NOMO-1 treated with DMSO at 0.1 percent for 48 hours (cell line): ENCODE measurements around the gene TTYH3.

Source experiments
- DNase-seq: peaks from one replicate; lab custom pipeline; 2025; ENCODE audit not compliant: unreplicated experiment; lab: John Stamatoyannopoulos, UW

The TTYH3 gene

DNA sequence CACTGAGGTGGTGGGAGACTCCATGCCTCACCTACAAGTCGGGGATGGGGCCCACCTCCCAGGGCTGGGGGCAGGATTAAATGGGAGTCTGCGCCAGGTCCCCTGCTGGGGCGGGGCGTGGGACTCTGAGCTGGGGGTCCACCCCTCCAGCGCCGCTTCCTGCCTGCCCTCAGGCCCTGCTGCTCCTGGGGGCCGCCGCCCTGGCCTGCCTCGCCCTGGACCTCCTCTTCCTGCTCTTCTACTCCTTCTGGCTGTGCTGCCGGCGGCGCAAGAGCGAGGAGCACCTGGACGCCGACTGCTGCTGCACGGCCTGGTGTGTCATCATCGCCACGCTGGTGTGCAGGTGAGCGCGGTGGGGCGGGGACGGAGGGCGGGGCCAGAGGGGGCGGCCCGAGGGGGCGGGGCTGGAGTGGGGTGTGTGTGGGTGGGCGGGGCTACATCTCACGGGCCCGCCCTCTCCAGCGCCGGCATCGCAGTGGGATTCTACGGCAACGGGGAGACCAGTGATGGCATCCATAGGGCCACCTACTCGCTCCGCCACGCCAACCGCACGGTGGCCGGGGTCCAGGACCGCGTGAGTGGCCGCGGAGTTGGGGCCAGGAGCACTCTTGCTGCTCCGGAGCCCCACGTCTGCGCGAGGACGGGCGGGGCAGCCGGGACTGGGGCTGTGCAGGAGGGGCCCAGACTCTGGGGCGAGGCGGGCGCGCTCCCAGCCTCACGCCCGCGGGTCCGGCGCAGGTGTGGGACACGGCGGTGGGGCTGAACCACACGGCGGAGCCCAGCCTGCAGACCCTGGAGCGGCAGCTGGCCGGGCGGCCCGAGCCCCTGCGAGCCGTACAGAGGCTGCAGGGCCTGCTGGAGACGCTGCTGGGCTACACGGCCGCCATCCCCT is 15.1 kb downstream of the TTYH3 start:
- DNase-seq: no peak

DNA sequence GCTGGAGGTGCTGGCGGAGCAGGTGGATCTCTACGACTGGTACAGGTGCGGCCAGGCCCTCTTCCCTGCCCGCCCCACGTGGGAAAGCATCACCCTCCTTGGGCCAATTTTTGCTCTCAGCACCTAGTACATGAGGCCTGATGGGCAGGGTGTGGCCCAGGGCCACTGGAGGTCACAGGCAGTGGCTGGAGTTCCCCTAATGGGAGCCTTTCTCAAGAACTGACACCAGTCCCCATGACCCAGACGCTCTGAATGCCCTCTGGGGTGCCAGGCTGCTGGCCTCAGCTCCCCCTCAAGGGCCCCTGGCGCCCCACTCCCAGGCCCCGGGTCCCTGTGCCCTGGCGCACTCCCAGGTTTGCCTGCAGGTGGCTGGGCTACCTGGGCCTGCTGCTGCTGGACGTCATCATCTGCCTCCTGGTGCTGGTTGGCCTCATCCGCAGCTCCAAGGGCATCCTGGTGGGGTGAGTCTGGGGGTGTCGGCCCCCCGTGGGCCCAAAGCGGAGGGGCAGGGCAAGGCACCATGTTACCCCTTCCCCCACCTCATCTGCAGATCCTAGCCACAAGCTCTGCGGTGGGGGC is 15.9 kb downstream of the TTYH3 start:
- no peak for DNase-seq

DNA sequence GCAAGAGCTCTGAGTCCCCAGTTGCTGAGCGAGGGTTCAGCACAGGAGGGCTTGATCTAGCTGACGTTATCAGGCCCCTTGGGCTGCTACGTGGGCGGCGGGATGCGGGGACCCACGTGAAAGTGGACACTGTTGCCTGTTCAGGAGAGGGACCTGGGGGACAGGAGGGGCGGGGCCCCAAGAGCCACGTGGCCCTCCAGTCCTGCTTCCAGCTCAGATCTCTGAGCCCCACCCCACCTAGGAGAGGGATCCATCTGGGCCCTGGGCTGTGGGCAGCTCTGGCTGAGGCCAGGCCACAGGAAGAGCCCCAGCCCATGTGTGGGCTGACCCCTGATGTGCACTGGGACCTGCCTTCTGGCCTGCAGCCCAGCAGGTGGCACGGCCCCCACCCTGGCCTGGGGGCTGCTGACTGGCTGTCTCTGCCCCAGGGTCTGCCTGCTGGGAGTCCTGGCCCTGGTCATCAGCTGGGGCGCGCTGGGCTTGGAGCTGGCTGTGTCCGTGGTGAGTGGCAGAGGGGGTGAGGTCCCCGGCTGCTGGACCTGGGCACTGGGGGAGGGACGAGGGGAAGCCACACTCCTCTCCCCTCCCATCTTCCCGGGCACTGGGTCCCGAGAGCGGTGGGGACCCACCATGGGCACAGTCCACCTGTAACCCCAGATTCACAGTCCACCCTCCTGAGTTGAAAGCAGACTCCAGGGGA is 17.5 kb downstream of the TTYH3 start:
- DNase-seq: no peak

DNA sequence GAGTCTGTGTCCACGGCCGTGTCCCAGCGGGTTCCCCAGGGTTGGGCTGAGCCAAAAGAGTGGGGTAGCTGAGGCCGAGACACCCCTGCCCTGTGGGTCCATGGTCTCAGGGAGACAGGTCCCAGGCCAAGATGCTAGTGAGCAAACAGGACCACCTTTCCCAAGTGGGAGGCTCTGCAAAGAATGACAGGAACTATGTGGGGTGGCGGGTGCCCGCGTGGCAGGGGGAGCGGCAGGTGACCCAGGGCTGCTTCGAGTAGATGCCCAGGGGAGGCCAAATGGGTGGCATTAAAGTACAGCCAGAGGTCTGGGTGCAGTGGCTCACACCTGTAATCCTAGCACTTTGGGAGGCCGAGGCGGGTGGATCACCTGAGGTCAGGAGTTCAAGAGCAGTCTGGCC is 18.2 kb downstream of the TTYH3 start:
- no peak for DNase-seq

DNA sequence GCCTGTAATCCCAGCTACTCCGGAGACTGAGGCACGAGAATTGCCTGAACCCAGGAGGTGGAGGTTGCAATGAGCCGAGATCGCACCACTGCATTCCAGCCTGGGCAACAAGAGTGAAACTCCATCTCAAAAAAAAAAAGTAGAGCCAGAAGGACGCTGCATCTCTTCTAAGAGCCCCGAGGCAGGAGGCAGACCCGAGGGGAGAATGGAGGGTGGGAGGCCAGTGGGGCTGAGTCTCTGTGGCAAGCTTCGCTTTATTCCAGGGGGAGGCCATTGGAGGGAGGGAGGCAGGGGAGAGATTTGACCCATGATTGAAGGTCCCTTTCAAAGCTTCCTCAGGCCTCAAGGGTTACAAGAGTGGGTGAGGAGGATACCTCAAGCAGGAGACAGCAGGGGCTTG is 18.7 kb downstream of the TTYH3 start:
- DNase-seq: no peak

DNA sequence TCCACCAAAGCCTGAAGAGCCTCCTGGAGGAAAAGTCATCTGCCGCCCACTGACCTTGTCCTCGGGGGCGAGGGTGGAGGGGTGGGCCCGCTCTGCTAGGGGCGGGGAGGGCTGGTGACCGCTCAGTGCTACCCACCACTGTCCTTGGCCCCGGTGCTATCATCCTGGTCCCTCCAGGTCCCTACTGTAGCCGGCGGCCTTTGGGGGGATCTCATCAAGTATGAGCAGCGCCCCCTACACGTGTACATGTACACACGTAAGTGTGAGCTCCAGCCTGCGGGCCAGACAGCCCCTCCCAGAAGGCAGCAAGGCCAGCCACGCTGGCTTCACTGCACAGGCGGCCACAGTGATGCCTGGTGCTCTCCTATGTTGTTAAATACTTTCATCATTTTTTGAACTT is 19.6 kb downstream of the TTYH3 start:
- DNase-seq: peak; percentile 21

DNA sequence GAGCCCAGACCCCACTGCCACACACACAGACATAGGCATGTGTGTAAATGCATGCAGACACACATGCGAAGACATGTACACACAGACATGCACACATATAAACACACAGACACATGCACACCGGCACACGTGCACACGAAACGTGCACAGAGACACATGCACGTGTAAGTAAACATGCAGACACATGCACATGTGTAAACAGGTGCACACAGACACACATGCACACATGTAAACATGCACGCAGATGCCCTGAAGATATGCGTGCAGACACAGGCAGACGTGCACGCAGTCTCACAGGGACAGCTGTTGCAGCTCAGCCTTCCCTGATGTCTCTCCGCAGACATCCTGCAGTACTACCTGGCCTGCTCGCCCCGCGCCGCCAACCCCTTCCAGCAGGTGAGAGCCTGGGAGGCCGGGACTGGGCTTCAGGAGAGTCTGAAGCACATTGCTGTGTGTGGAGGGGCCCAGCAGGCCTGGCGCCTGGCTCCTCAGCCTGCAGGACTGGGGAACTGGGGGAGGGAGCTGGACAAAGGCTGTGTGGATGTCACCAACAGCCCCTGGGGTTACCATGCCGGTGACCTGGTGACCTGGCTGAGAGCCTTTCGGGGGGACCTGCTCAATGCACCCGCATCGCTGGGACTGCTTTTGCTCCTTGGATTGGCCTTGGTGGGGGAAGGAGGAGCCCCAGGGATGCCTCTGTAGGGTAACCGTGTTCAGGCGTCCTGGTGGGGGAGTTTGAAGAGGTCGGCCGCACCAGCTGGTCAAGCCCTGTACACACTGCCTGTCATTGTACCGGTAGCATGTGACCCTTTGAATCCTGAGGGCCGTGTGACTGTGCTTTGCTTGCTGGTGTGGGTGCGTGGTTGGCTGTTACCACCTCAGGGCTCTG is 20.3 kb downstream of the TTYH3 start:
- no peak for DNase-seq

DNA sequence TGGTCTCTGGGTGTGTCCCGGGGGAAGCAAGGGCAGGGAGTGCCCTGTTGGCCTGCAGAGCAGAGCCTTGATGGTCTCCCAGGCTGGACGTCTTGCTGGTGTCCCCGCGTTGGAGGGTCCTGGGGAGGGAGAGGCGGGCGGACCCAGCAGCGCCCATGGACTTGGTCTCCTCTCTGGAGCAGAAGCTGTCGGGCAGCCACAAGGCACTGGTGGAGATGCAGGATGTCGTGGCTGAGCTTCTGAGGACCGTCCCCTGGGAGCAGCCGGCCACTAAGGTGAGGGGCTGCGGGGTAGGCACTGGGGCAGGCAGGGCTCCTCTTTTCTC is 20.9 kb downstream of the TTYH3 start:
- no peak for DNase-seq

DNA sequence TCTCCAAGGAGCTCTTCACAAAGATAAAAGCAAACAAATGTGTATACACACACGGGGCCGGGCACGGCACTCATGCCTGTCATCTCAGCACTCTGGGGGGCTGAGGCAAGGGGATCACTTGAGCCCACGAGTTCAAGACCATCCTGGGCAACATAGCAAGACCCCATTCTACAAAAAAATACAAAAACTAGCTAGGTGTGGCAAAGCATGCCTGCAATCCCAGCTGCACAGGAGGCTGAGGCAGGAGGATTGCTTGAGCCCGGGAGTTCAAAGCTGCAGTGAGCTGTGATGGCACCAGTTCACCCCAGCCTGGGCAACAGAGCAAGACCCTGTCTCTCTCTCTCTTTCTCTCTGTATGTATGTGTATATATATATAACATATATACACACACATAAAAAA is 22.3 kb downstream of the TTYH3 start:
- no peak for DNase-seq

DNA sequence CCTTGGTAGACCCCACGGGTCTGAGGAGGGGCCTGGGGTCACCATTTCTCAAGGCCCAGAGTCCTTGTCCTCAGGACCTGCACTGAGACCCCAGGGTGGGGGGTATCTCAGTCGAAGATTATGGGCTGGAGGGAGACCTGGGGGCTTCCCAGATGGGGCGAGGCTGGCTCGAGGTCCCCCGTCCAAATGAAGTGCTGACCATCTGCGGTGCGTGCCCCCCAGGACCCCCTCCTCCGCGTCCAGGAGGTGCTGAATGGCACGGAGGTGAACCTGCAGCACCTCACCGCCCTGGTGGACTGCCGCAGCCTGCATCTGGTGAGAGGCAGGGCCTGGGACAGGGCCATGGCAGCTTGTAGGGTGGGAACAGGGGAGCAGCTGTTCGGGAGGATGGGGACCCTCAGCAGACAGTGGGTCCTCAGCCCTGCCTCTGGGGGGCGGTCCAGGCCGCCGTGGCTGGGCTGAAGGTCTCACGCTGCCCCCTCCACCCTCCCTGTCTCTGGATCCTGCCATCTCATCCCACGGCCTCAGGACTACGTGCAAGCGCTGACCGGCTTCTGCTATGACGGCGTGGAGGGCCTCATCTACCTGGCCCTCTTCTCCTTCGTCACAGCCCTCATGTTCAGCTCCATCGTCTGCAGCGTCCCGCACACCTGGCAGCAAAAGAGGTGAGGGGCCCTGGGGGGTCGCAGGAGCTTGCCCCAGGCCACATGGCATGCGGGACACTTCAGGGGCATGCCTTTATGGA is 24.3 kb downstream of the TTYH3 start:
- DNase-seq: no peak

DNA sequence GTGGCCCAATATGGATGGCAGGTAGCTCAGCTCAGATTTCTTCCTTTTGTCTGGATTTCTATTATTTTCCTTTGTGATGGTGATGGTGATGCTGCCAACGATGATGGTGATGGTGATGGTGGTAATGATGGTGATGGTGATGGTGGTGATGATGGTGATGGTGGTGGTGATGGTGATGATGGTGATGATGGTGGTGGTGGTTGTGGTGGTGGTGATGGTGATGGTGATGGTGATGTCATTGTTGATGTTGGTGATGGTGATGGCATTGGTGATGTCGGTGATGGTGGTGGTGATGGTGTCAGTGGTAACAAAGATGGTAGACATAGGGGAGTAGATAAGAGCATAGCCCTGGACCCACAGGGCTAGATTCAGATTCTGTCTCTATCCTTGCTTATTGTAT is 25.4 kb downstream of the TTYH3 start:
- DNase-seq: no peak

DNA sequence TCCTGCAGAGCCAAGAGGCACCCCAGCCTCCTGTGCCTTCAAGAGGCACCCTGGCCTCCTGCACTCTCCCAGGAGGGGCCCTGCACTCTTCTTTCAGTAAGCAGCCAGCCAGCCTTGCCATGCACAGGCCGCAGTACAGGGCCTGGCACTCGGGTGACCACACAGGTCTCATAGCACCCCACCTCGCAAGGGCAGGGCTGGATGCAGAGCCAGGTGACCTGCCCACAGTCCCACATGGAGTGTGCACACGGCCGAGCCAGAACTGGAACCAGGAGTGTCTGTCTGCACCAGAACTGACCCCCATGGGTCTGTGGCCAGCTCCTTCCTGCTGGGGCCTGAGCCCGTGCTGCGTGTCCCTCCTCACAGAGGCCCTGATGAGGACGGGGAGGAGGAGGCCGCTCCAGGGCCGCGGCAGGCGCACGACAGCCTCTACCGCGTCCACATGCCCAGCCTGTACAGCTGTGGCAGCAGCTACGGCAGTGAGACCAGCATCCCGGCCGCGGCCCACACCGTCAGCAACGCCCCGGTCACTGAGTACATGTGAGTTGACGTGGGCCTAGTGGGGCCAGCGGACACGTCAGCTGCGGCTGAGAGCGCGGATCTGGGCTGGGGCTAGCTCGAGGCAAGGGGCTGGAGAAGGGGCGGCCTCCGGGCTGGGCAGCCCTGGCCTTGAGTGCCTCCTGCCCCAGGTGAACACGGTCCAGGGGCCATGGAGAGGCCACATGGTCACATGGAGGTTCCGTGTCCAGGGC is 26.3 kb downstream of the TTYH3 start:
- DNase-seq: no peak

DNA sequence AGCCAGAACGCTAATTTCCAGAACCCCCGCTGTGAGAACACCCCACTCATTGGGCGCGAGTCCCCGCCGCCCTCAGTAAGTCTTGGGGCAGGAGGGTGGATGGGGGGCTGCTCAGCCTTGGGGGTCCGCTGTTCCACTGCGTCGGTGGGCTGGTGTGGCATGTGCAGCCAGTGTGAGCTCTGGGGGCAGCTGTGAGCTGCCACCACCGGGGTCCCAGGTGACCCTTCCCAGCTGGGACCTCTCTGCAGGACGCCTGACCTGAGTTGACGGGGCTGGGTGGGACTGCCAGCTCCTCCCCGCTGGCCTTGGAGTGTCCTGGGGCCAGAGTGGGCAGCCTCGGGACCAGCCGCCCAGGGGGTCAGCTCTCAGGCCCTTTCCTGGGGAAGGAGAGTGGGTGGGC is 27.2 kb downstream of the TTYH3 start:
- DNase-seq: no peak

DNA sequence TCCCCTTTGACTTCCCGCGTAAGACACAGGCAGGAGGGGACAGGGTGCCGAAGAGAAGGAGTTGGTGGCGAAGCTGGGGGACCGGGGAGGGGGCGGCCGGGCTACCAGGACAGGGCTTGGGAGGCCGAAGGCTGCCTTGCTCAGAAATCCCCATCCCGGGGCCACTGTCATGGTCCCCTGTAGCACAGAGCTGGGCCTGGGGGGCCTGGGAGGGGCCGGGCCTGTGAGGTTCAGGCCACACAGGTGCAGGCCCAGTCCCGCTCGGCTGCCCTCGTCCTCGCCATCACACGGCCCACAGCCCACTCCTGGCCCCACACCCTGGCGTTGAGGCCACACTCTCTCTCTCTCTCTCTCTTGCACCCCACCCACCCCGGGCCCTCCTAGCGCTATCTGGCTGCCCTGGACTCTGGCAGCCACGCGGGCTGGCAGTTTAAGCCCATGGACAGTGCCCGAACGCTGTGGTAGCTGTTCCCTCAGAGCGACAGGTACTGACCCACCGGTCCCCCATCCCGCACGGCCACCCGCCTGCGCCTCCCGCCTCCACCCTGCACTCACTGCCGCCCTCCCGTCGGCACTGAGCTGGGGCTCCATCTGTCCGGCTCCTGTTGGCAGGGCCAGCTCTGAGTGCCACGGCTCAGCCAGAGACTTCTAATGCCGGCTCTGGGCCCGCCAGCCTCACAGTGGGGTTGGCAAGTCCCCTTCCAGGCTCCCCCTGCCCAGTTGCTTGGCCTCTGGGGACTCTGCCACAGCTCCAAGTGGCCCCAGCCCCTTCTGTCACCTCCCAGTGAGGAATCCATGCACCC is 28.0 kb downstream of the TTYH3 start:
- DNase-seq: no peak

DNA sequence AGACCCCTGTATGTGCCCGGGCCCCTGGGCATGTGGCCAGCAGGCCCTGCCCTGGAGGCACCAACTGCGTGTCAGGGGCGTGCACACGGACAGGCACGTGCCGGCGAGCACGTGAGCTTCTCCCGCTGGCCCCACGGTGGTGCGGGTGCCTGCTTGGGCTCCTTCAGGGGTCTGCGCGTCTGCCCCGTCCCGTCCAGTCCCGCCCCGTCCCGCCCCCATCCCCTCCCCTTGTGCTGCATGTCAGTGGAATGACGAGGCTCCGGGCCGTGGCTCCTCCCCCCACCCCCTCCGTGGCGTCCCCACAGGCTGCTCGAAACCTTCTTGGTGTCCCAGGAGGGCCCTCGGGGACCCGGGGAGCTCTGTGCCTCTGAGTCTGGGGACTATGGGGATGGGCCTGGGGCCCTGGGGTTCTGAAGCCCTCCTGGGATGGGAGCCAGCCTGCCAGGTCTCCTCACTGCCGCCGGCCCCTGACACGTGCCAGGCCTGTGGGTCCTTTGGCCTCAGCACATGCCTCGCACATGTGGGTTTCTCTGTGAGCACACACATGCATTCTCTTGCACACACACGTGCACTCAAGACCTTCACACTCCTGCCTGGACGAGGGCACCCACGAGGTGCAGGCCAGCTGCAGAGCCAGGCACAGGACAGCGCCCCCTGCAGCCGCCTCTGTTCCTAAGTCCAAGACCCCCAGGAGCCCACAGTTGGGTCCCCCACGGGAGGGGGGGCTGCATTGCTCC is 28.7 kb downstream of the TTYH3 start:
- DNase-seq: no peak

DNA sequence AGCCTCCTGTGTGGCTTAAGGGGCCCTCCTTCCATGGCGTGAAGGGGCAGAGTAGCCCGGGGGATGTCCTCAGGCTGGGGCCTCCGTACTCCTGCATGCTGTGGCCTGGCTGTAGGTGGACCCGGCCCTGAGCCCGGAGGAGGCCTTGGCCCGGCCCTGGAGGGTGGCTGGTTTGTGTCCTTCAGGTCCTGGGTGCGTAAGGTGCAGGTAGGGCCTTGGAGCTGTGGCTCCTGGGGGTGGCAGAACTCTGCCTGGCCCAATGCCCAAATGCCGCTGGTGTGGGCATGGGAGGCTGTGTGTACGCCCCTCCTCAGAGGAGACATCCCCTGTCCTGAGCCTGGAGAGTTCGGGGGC is 29.3 kb downstream of the TTYH3 start:
- no peak for DNase-seq

DNA sequence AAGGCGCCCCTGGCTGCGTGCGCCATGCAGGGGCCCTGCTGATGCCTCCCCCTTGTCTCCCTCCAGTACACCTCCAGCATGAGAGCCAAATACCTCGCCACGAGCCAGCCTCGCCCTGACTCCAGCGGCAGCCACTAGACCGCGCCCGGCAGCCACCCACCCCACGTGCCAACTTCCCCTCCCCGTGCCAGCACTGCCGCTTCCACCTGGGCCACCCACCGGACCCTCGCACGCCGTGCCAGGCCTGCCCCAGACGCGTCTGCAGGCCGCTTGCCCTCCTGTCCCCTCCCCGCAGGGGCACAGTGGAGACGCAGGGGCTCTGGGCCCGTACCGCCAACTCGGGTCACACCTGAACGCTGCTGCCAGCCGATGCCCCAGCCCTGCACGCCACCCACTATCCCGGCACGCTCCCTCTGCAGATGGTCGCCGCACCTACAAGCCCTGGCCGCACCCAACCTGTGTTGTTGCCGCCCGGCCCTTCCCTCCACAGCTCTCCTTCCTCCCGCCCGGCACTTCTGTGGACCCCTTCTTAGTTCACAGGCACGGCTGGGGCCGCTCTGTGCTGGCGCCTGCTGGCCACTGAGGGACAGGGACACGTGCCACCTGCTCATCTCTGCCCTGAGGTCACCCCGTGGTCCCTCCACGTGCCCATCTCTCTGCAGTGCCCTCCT is 30.0 kb downstream of the TTYH3 start:
- DNase-seq: no peak
